Neuron (in vitro differentiated cells): ENCODE measurements around the gene P2RX4.
"Not testable (repeated sequence)": the region's sequence is repeated elsewhere in the genome, so short reads cannot be mapped to it uniquely, and the experiment has no call there.

ENCODE experiments used
- H2AFZ ChIP-seq: one replicate; pipeline ENCODE4 v1.6.1; 2013; ENCODE audit warnings: low read depth, mild to moderate bottlenecking, inconsistent platforms, low read length, moderate library complexity
- H3K27me3 ChIP-seq: one replicate; pipeline ENCODE4 v1.6.1; 2013; ENCODE audit warnings: low read length; ENCODE audit not compliant: insufficient read depth
- H3K36me3 ChIP-seq: one replicate; pipeline ENCODE4 v1.6.1; 2013; ENCODE audit warnings: low read length; ENCODE audit not compliant: insufficient read depth
- H3K4me1 ChIP-seq: one replicate; pipeline ENCODE4 v1.6.1; 2013; ENCODE audit warnings: low read length; ENCODE audit not compliant: insufficient read depth
- H3K4me3 ChIP-seq: 2 replicates; pipeline ENCODE4 v1.5.1; 2013; ENCODE audit warnings: mild to moderate bottlenecking, low read length, moderate library complexity
- H3K9me3 ChIP-seq: one replicate; pipeline ENCODE4 v1.6.1; 2013; ENCODE audit warnings: low read length

P2RX4 gene

GRCh38 chr12:121198949-121199348, 11.0 kb upstream of the P2RX4 start:
- H3K36me3 ChIP-seq, result no peaks in the 10 kb centered on the region
- H3K9me3 ChIP-seq, result no peaks in the 10 kb centered on the region
- H3K4me1 ChIP-seq, result no peaks in the 10 kb centered on the region
- H3K27me3 ChIP-seq, result peaks cover 2% of the 10 kb centered on the region
- H2AFZ ChIP-seq, result no peak overlapping the region
- no peak overlapping the region for H3K4me3 ChIP-seq

- H2AFZ ChIP-seq, H3K36me3 ChIP-seq, H3K4me1 ChIP-seq, H3K4me3 ChIP-seq, H3K9me3 ChIP-seq, H3K27me3 ChIP-seq: not testable (repeated sequence)
Measured at GRCh38 chr12:121201140-121201539, 8.8 kb upstream of the P2RX4 start.

GRCh38 chr12:121202407-121203355, 7.2 kb upstream of the P2RX4 start:
- Histone ChIP-seq H3K9me3 (no peaks in the 10 kb centered on the region), H3K4me1 (no peaks in the 10 kb centered on the region), H3K4me3 (no peak overlapping the region), H3K36me3 (no peaks in the 10 kb centered on the region), H2AFZ (no peak overlapping the region), H3K27me3 (peaks cover 2% of the 10 kb centered on the region)

- Histone ChIP-seq H3K9me3 (no peaks in the 10 kb centered on the region), H3K36me3 (no peaks in the 10 kb centered on the region), H2AFZ (no peak overlapping the region), H3K4me3 (no peak overlapping the region), H3K4me1 (no peaks in the 10 kb centered on the region), H3K27me3 (peaks cover 2% of the 10 kb centered on the region)
Measured at GRCh38 chr12:121203482-121203881, 6.4 kb upstream of the P2RX4 start.

GRCh38 chr12:121205491-121205890, 4.4 kb upstream of the P2RX4 start:
- no peaks in the 10 kb centered on the region for H3K36me3 ChIP-seq
- no peaks in the 10 kb centered on the region for H3K27me3 ChIP-seq
- no peak overlapping the region for H3K4me3 ChIP-seq
- H2AFZ ChIP-seq, result no peak overlapping the region
- H3K4me1 ChIP-seq, result no peaks in the 10 kb centered on the region
- no peaks in the 10 kb centered on the region for H3K9me3 ChIP-seq

- H3K9me3 ChIP-seq, H3K4me3 ChIP-seq, H2AFZ ChIP-seq: not testable (repeated sequence)
Measured at GRCh38 chr12:121208571-121208970, 1.4 kb upstream of the P2RX4 start.

GRCh38 chr12:121209221-121209620, 708 bp upstream of the P2RX4 start:
- Histone ChIP-seq H3K27me3 (no peaks in the 10 kb centered on the region), H3K4me3 (peak overlapping the region; percentile 57), H2AFZ (no peak overlapping the region), H3K4me1 (no peaks in the 10 kb centered on the region), H3K36me3 (no peaks in the 10 kb centered on the region), H3K9me3 (no peaks in the 10 kb centered on the region)

More at GRCh38 chr12:121208571-121208970, 1.4 kb upstream of the P2RX4 start:
- H3K36me3 ChIP-seq, H3K4me1 ChIP-seq, H3K27me3 ChIP-seq: not testable (repeated sequence)

GRCh38 chr12:121212875-121213274, 2.9 kb downstream of the P2RX4 start:
- Histone ChIP-seq H3K4me1 (no peaks in the 10 kb centered on the region), H3K27me3 (no peaks in the 10 kb centered on the region), H2AFZ (no peak overlapping the region), H3K36me3 (no peaks in the 10 kb centered on the region), H3K9me3 (no peaks in the 10 kb centered on the region), H3K4me3 (no peak overlapping the region)

GRCh38 chr12:121214166-121214777, 4.3 kb downstream of the P2RX4 start:
- Histone ChIP-seq H3K27me3 (no peaks in the 10 kb centered on the region), H3K4me3 (no peak overlapping the region), H3K36me3 (no peaks in the 10 kb centered on the region), H3K4me1 (no peaks in the 10 kb centered on the region), H2AFZ (no peak overlapping the region), H3K9me3 (no peaks in the 10 kb centered on the region)

GRCh38 chr12:121214855-121215745, 5.2 kb downstream of the P2RX4 start:
- Histone ChIP-seq H3K4me3 (no peak overlapping the region), H2AFZ (no peak overlapping the region)

GRCh38 chr12:121216102-121216501, 6.2 kb downstream of the P2RX4 start:
- H3K9me3 ChIP-seq, result no peaks in the 10 kb centered on the region
- H3K27me3 ChIP-seq, result no peaks in the 10 kb centered on the region
- no peaks in the 10 kb centered on the region for H3K4me1 ChIP-seq
- no peak overlapping the region for H3K4me3 ChIP-seq
- H2AFZ ChIP-seq, result no peak overlapping the region
- H3K36me3 ChIP-seq, result no peaks in the 10 kb centered on the region

More at GRCh38 chr12:121214855-121215745, 5.2 kb downstream of the P2RX4 start:
- no peaks in the 10 kb centered on the region for H3K27me3 ChIP-seq
- no peaks in the 10 kb centered on the region for H3K4me1 ChIP-seq
- no peaks in the 10 kb centered on the region for H3K9me3 ChIP-seq
- no peaks in the 10 kb centered on the region for H3K36me3 ChIP-seq

GRCh38 chr12:121217063-121217462, 7.1 kb downstream of the P2RX4 start:
- Histone ChIP-seq H3K4me1 (no peaks in the 10 kb centered on the region), H3K27me3 (no peaks in the 10 kb centered on the region), H2AFZ (no peak overlapping the region), H3K4me3 (no peak overlapping the region), H3K36me3 (no peaks in the 10 kb centered on the region), H3K9me3 (no peaks in the 10 kb centered on the region)

- Histone ChIP-seq H3K4me1 (no peaks in the 10 kb centered on the region), H3K36me3 (no peaks in the 10 kb centered on the region), H3K9me3 (no peaks in the 10 kb centered on the region), H3K4me3 (no peak overlapping the region), H3K27me3 (no peaks in the 10 kb centered on the region), H2AFZ (no peak overlapping the region)
Measured at GRCh38 chr12:121217761-121218160, 7.8 kb downstream of the P2RX4 start.
